ENCODE results near the gene OTOL1.
A peak's percentile ranks its signal among the peaks of the same experiment; 100 is the strongest.

Gene OTOL1

GRCh38 chr3:161498259-161498921, 1.8 kb downstream of the OTOL1 start:
- Histone ChIP-seq H3K36me3 (replicated peaks) (no peaks in the 10 kb centered on the region), H3K27me3 (ENCODE audit: low read depth) (no peaks in the 10 kb centered on the region), H3K4me3 (no peak overlapping the region), H3K9me3 (0 out of 2 replicates have a peak, but pooled peaks cover 2% of the 10 kb centered on the region), H3K4me1 (no peaks in the 10 kb centered on the region)
- no peak for DNase-seq (ENCODE audit: low spot score in 2 of 2)
- in situ Hi-C loops (cut with MboI; ENCODE audit: low sequenced_read_pairs), result no loop called here

- H3K4me1 ChIP-seq, result no peaks in the 10 kb centered on the region
- no peak for DNase-seq (ENCODE audit: low spot score in 2 of 2)
- no peak overlapping the region for H3K4me3 ChIP-seq
- H3K36me3 ChIP-seq (replicated peaks), result no peaks in the 10 kb centered on the region
- H3K27me3 ChIP-seq (ENCODE audit: low read depth), result no peaks in the 10 kb centered on the region
- in situ Hi-C loops (cut with MboI; ENCODE audit: low sequenced_read_pairs), result no loop called here
- H3K9me3 ChIP-seq, result no peaks in the 10 kb centered on the region
These were observed 3.6 kb downstream of the OTOL1 start for GRCh38 chr3:161500068-161500796.

DNA sequence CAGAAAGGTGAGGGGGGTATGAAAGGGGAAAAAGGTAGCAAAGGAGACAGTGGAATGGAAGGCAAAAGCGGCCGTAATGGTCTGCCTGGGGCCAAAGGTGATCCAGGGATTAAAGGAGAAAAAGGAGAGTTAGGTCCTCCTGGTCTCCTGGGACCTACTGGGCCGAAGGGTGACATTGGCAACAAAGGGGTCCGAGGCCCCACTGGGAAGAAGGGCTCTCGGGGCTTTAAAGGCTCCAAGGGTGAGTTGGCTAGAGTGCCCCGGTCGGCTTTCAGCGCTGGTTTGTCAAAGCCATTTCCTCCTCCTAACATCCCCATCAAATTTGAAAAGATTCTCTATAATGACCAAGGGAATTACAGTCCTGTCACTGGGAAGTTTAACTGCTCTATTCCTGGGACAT, 6.7 kb downstream of the OTOL1 start:
- no peaks in the 10 kb centered on the region for H3K36me3 ChIP-seq (replicated peaks)
- in situ Hi-C loops (cut with MboI; ENCODE audit: low sequenced_read_pairs), result no loop called here
- H3K27me3 ChIP-seq (ENCODE audit: low read depth), result no peaks in the 10 kb centered on the region
- H3K9me3 ChIP-seq, result no peaks in the 10 kb centered on the region
- H3K4me1 ChIP-seq, result no peaks in the 10 kb centered on the region
- no peak for DNase-seq (ENCODE audit: low spot score in 2 of 2)
- no peak overlapping the region for H3K4me3 ChIP-seq

- Histone ChIP-seq H3K36me3 (replicated peaks) (no peaks in the 10 kb centered on the region), H3K27me3 (ENCODE audit: low read depth) (no peaks in the 10 kb centered on the region), H3K4me1 (no peaks in the 10 kb centered on the region), H3K4me3 (no peak overlapping the region), H3K9me3 (no peaks in the 10 kb centered on the region)
- no peak for DNase-seq (ENCODE audit: low spot score in 2 of 2)
- in situ Hi-C loops (cut with MboI; ENCODE audit: low sequenced_read_pairs), result no loop called here
These were observed 12.4 kb downstream of the OTOL1 start for GRCh38 chr3:161508852-161509477.

- H3K4me3 ChIP-seq, result no peak overlapping the region
- DNase-seq (ENCODE audit: low spot score in 2 of 2), result no peak
- no peaks in the 10 kb centered on the region for H3K36me3 ChIP-seq (replicated peaks)
- in situ Hi-C loops (cut with MboI; ENCODE audit: low sequenced_read_pairs), result no loop called here
- no peaks in the 10 kb centered on the region for H3K4me1 ChIP-seq
- H3K9me3 ChIP-seq, result no peaks in the 10 kb centered on the region
- no peaks in the 10 kb centered on the region for H3K27me3 ChIP-seq (ENCODE audit: low read depth)
These were observed 14.1 kb downstream of the OTOL1 start for GRCh38 chr3:161510510-161511260.

DNA sequence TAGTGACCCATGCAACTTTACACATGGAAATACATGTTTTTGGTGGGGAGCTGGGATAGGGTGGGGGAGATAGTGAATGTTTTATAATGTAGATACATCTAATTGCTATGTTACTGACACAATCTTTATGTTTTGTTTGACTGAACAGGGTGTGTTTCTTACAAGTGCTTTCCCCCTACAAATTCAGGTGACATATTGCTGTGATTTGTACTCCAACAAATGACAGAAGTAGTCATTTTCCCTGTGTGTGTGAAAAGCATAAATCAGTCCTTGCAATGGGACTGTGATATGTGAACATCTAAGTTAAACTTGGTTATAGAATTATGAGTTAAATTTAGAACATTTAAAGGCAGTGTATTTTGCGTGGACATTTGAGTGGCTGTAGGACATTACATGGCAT, 27.3 kb downstream of the OTOL1 start:
- H3K4me3 ChIP-seq, result no peak overlapping the region
- in situ Hi-C loops (cut with MboI; ENCODE audit: low sequenced_read_pairs), result no loop called here
- DNase-seq (ENCODE audit: low spot score in 2 of 2), result no peak
- H3K4me1 ChIP-seq, result no peaks in the 10 kb centered on the region
- H3K9me3 ChIP-seq, result no peaks in the 10 kb centered on the region
- no peaks in the 10 kb centered on the region for H3K36me3 ChIP-seq (replicated peaks)
- H3K27me3 ChIP-seq (ENCODE audit: low read depth), result no peaks in the 10 kb centered on the region

DNA sequence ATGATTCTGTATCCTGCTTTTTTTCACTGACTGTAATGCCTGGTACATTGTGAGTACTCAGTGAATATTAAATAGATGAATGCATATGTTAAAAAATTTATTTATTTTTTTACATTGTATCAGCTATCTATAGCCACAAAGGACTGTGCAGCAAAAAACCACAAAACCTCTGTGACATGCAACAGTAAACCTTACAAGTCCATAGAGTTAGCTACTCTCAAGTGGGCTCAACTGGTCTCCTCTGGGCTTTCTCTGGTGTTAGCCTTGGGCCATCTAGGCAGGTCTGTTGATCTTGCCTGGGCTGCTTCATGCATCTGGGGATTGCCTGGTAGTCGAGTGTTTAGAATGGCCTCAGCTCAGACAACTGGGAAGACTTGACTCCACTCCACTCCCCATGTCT, 35.3 kb downstream of the OTOL1 start:
- Histone ChIP-seq H3K27me3 (ENCODE audit: low read depth) (no peaks in the 10 kb centered on the region), H3K4me3 (no peak overlapping the region), H3K9me3 (no peaks in the 10 kb centered on the region), H3K4me1 (no peaks in the 10 kb centered on the region), H3K36me3 (replicated peaks) (no peaks in the 10 kb centered on the region)
- in situ Hi-C loops (cut with MboI; ENCODE audit: low sequenced_read_pairs), result no loop called here
- DNase-seq (ENCODE audit: low spot score in 2 of 2), result no peak

DNA sequence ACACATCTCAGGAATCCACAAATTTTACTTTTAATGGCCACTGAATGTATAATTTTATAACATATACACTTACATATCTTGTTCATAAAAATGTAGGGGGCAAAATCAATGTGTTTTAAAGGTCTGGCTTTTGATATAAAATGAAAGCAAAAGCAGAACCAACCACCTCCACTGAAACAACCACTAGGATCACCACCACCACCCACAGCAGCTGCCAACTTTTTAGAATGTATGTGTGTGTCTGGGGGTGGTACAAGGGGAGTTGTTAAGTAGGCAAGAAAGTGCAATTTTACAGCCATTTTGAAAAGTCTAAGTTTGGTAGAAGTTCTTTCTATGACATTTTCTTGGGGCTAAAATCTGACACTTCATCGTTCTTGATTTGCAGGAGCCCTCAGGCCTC, 44.0 kb downstream of the OTOL1 start:
- Histone ChIP-seq H3K27me3 (ENCODE audit: low read depth) (no peaks in the 10 kb centered on the region), H3K9me3 (no peaks in the 10 kb centered on the region), H3K4me1 (no peaks in the 10 kb centered on the region), H3K4me3 (no peak overlapping the region), H3K36me3 (replicated peaks) (no peaks in the 10 kb centered on the region)
- in situ Hi-C loops (cut with MboI; ENCODE audit: low sequenced_read_pairs), result no loop called here
- no peak for DNase-seq (ENCODE audit: low spot score in 2 of 2)

GRCh38 chr3:161545824-161546223, 49.2 kb downstream of the OTOL1 start:
- DNase-seq (ENCODE audit: low spot score in 2 of 2), result no peak
- Histone ChIP-seq H3K36me3 (replicated peaks) (no peaks in the 10 kb centered on the region), H3K4me1 (peaks cover 7% of the 10 kb centered on the region), H3K27me3 (ENCODE audit: low read depth) (no peaks in the 10 kb centered on the region), H3K4me3 (no peak overlapping the region), H3K9me3 (no peaks in the 10 kb centered on the region)
- in situ Hi-C loops (cut with MboI; ENCODE audit: low sequenced_read_pairs), result no loop called here

DNA sequence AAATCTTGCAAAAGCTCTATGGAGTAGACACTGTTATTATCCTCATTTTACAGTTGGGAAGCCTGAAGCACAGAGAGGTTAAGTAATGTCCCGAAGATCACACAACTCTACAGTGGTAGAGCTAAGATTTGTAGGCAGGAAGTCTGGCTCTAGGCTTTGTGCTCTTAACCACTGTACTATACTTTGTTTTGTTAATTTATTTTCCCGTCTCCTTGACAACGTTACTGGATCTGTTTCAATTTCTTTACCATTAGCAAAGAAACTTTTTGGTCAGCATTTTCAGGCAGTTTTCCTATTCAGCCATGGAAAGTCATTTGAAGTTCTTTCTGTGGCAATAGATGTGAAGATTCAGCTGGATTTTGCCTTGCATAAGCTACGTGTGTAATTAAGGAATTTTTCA, 51.7 kb downstream of the OTOL1 start:
- no peaks in the 10 kb centered on the region for H3K9me3 ChIP-seq
- H3K36me3 ChIP-seq (replicated peaks), result no peaks in the 10 kb centered on the region
- DNase-seq (ENCODE audit: low spot score in 2 of 2), result peak in 1 of 2 experiments; percentile 64
- H3K4me1 ChIP-seq, result peaks cover 7% of the 10 kb centered on the region
- no peaks in the 10 kb centered on the region for H3K27me3 ChIP-seq (ENCODE audit: low read depth)
- no peak overlapping the region for H3K4me3 ChIP-seq
- in situ Hi-C loops (cut with MboI; ENCODE audit: low sequenced_read_pairs), result no loop called here

DNA sequence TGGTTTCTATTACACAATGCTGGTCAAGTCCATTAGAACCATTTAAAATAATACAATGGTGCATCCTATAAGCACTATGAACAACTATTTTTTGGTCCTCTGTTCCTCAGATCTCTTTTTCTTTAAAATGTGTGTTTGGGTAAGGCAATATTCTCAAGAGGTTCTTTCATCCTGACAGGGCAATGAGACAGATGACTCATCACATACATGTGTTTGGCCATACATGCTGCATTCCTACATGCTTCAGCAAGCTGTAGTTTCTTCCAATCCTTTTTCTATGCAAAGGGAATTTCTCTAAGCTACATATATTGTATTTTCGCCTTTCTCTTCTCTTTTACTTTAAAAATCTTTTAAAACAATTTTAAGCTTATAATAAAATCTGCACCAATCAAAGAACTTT, 52.7 kb downstream of the OTOL1 start:
- Histone ChIP-seq H3K27me3 (ENCODE audit: low read depth) (no peaks in the 10 kb centered on the region), H3K4me3 (no peak overlapping the region), H3K4me1 (peaks cover 7% of the 10 kb centered on the region), H3K9me3 (no peaks in the 10 kb centered on the region), H3K36me3 (replicated peaks) (no peaks in the 10 kb centered on the region)
- in situ Hi-C loops (cut with MboI; ENCODE audit: low sequenced_read_pairs), result no loop called here
- DNase-seq (ENCODE audit: low spot score in 2 of 2), result no peak

DNA sequence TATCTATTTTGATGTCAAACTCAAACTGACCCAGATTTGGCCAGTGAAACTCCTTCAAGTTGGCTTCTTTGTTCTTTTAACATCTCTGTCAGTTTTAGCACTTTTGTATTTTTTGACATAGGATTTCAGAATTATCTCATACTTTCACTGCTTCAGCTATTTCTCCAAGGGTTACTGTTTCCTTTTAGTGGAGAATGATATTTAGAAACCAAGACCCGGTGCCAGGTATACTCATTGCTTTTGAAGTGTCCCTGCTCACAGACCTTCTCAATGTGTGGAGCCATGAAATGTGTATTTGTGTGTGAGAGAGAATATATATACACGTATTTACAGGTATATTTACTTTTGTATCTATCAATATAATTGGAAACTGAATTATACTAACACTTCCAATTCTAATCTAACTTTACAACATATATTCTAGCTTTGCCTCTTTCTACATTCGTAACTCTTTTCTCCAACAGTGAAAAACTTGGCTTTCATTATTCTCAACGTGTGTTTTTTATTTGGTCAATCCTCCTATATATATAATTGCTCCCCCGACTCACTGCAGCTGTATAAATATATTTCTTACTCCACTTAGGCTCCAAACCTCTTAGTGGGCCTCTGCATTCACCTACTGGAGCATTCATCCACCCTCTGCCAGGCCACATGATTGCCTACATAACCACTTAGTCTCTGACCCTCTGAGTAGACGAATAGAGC, 54.0 kb downstream of the OTOL1 start:
- in situ Hi-C loops (cut with MboI; ENCODE audit: low sequenced_read_pairs), result loop anchor here (25.0 kb wide), 1 partner anchor 312 kb away; no protein-coding TSS in a partner anchor
- DNase-seq (ENCODE audit: low spot score in 2 of 2), result no peak
- no peaks in the 10 kb centered on the region for H3K9me3 ChIP-seq
- H3K27me3 ChIP-seq (ENCODE audit: low read depth), result no peaks in the 10 kb centered on the region
- H3K4me3 ChIP-seq, result no peak overlapping the region
- no peaks in the 10 kb centered on the region for H3K36me3 ChIP-seq (replicated peaks)
- H3K4me1 ChIP-seq, result peaks cover 7% of the 10 kb centered on the region

GRCh38 chr3:161551697-161552096, 55.1 kb downstream of the OTOL1 start:
- in situ Hi-C loops (cut with MboI; ENCODE audit: low sequenced_read_pairs), result loop anchor here (25.0 kb wide), 1 partner anchor 311 kb away; no protein-coding TSS in a partner anchor
- Histone ChIP-seq H3K27me3 (ENCODE audit: low read depth) (no peaks in the 10 kb centered on the region), H3K36me3 (replicated peaks) (no peaks in the 10 kb centered on the region)

More at GRCh38 chr3:161551697-161552096, 55.1 kb downstream of the OTOL1 start:
- DNase-seq (ENCODE audit: low spot score in 2 of 2), result no peak
- H3K4me1 ChIP-seq, result peaks cover 7% of the 10 kb centered on the region
- no peaks in the 10 kb centered on the region for H3K9me3 ChIP-seq
- no peak overlapping the region for H3K4me3 ChIP-seq
